Measurements from ENCODE around the gene HLA-F.

HLA-F gene

DNA sequence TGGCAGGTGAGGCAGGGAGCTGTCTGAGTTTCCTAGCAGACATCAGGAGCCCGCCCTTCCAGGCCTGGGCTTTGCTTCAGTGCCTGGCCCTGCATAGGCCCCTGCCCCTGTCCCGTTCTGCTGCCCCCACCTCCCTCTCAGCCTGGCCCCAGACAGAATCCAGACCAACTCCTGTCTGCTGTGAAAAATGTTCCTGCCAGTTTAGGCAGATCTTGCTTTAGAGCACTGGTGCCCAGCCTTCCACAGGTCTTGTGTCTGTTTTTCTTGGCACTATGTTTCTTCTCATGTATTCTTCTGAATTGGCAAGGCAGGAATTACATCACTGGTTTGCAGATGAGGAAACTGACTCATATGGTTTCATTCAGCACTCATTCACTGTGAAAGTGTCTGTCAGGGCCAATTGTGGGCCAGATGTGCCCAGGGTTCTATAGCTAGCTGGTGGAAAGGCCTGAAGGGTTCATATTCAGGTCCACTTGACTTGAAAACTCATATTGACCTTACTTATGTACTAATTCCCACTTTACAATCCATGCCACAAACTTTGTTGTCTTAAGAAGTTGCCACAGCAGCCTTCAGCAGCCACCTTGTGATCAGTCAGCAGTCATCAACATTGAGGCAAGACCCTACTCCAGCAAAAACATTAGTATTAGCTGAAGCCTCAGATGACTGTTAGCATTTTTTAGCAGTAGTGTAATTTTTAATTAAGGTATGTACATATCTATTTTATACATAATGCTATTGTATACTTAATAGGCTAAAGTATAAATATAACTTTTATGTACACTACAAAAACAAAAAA is 40.5 kb downstream of the HLA-F start:
- DNase-seq (ENCODE audit: low read depth), result no peak

DNA sequence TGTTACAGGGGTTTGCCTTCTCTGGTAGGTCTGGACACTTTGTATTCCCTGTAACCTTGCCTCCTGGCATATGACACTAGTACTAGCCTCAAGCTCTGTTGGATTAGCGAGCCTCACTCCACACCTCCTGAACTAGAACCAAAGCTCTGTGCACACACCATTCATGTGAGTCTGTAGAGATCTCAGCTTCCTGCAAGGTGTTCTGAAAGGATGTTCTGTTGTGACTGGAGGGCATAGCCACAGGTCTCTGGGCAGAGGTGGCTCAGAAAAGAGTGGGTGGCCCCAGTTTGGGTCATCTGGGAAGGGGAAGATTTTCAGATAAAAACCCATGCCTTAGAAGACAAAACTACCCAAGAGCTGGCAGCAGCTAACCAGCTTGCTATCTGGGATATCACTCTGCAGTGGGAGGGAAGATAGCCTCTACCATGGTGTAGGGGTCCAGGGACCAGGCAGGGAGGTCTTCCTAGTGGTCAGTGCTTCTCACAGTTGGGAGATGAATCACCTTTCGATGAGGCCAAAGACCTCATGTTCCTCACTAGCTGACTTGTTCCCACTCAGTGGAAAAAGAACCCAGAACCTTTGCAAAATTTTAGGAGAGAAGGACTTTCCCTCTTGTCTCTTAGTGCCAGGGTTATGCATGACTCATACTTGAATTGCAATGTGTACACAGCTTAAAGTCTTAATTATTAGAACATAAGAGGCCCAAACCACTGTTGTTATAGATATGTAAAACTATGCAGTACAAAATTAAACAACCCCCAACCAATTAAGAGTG is 41.4 kb downstream of the HLA-F start:
- no peak for DNase-seq (ENCODE audit: low read depth)

DNA sequence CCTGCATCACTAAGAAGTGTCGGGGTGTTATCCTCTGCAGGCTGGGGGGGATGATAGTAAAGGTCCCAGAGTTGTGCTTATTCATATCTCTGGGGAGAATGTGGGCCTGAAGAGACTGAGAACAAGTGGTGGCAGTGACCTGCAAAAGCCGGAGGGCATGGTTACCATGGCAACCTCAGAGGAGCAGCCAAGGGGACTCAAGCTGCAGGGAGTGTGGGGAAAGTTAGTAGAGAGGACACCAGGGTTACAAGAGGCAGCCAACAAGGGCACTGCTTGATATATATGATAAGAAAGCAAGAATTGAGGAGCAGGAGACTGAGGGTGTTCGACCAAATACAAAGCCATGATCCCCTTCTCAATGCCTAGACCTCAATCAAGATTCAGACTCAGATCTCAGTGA is 46.1 kb downstream of the HLA-F start:
- no peak for DNase-seq (ENCODE audit: low read depth)

DNA sequence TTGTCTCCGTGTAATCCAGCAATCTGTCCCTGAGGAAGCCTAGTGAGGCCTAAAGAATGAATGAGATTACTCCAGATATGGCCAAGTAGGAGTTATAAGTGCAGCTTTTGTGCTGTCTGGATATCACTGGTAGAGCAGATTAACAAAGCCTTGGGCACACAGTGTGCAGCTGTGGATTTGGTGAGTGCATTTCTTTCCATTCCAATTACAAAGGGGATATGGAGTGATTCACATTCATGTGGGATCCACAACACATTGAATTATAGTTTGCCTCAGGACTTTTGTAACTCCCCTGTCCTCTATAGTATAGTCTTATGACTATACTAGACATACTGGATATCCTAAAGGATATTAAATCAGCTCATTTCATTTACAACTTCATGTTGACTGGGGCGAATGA is 47.1 kb downstream of the HLA-F start:
- no peak for DNase-seq (ENCODE audit: low read depth)

DNA sequence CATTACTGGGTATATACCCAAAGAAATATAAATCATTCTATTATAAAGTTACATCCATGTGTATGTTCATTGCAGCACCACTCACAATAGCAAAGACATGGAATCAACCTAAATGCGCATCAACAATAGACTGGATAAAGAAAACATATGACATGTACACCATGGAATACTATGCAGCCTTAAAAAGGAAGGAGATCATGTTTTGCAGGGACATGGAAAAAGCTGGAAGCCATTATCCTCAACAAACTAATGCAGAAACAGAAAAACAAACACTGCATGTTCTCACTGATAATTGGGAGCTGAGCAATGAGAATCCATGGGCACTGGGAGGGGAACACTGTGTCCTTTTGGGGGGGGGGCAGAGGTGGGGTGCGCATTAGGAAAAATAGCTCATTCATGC is 53.5 kb downstream of the HLA-F start:
- DNase-seq (ENCODE audit: low read depth), result no peak
